ENCODE measurements around the gene SNX10. TPM values are rescaled to one million over a fixed set of nuclear protein-coding genes. Genes with fewer than 3 reads are reported as not detected.

The SNX10 gene
- total and polyA plus RNA-seq, 2 experiments from 2014 or later: 0.60 to 1.5 TPM

GRCh38 chr7:26370011-26370410 is 78.3 kb downstream of the SNX10 start:
- no peak overlapping the region for H2AFZ ChIP-seq
- in situ Hi-C loops (cut with MboI): loop anchor here (10.0 kb wide), 1 partner anchor 785 kb away; the partner anchor contains the start of genes HOXA3 and HOXA7
- no peaks in the 10 kb centered on the region for H3K9me3 ChIP-seq (ENCODE audit: low read depth)
- H3K4me2 ChIP-seq (ENCODE audit: unreplicated experiment): no peak overlapping the region
- no peak overlapping the region for H3K9ac ChIP-seq
- WGBS, 2 experiments (ENCODE audit: low coverage in 1 of 2, low lambda C conversion rate in 2 of 2, missing lambda C conversion rate in 2 of 2): 75% methylated on average over 5 of the region's 5 CpGs
- H3K36me3 ChIP-seq (ENCODE audit: low read depth): no peaks in the 10 kb centered on the region
- H3K9me2 ChIP-seq (ENCODE audit: insufficient read depth): no peaks in the 10 kb centered on the region
- no peaks in the 10 kb centered on the region for H3K79me2 ChIP-seq (ENCODE audit: insufficient read depth)
- no peak overlapping the region for H3K4me3 ChIP-seq
- H3K27me3 ChIP-seq (replicated peaks; ENCODE audit: insufficient read depth): peaks cover 50% of the 10 kb centered on the region
- no peaks in the 10 kb centered on the region for H3F3A ChIP-seq (ENCODE audit: insufficient read depth)
- no peak for TF ChIP-seq EZH2phosphoT487 (IDR thresholded peaks at IDR 0.05; ENCODE audit: insufficient read depth, low read depth)
- no peak for TF ChIP-seq EZH2 (IDR thresholded peaks at IDR 0.05; ENCODE audit: insufficient read depth, poor library complexity, severe bottlenecking)
- no peak overlapping the region for H3K27ac ChIP-seq
- H3K4me1 ChIP-seq (ENCODE audit: insufficient read depth): no peaks in the 10 kb centered on the region
- DNase-seq: no peak
- no peaks in the 10 kb centered on the region for H4K20me1 ChIP-seq (ENCODE audit: insufficient read depth)

GRCh38 chr7:26372249-26372648 is 80.6 kb downstream of the SNX10 start:
- Histone ChIP-seq H3K4me2 (ENCODE audit: unreplicated experiment) (no peak overlapping the region), H3K36me3 (ENCODE audit: low read depth) (no peaks in the 10 kb centered on the region), H4K20me1 (ENCODE audit: insufficient read depth) (no peaks in the 10 kb centered on the region), H3K9ac (no peak overlapping the region), H3K9me2 (ENCODE audit: insufficient read depth) (no peaks in the 10 kb centered on the region), H2AFZ (no peak overlapping the region), H3K4me3 (no peak overlapping the region), H3K79me2 (ENCODE audit: insufficient read depth) (no peaks in the 10 kb centered on the region), H3K4me1 (ENCODE audit: insufficient read depth) (no peaks in the 10 kb centered on the region), H3F3A (ENCODE audit: insufficient read depth) (no peaks in the 10 kb centered on the region), H3K27me3 (replicated peaks; ENCODE audit: insufficient read depth) (peaks cover 68% of the 10 kb centered on the region), H3K9me3 (ENCODE audit: low read depth) (no peaks in the 10 kb centered on the region), H3K27ac (no peak overlapping the region)
- 78 to 82% methylated on average over 3 of the region's 3 CpGs for WGBS, 2 experiments (ENCODE audit: low coverage in 1 of 2, low lambda C conversion rate in 2 of 2, missing lambda C conversion rate in 2 of 2)
- DNase-seq: no peak
- in situ Hi-C loops (cut with MboI): loop anchor here (10.0 kb wide), 1 partner anchor 783 kb away; the partner anchor contains the start of genes HOXA3 and HOXA7
- TF ChIP-seq EZH2 (IDR thresholded peaks at IDR 0.05; ENCODE audit: insufficient read depth, poor library complexity, severe bottlenecking) (peak; percentile 53), EZH2phosphoT487 (IDR thresholded peaks at IDR 0.05; ENCODE audit: insufficient read depth, low read depth) (no peak)

- Histone ChIP-seq H3K36me3 (ENCODE audit: low read depth) (no peaks in the 10 kb centered on the region), H3K9ac (no peak overlapping the region), H3K4me1 (ENCODE audit: insufficient read depth) (no peaks in the 10 kb centered on the region), H3K4me2 (ENCODE audit: unreplicated experiment) (no peak overlapping the region), H3K27me3 (replicated peaks; ENCODE audit: insufficient read depth) (peaks cover 71% of the 10 kb centered on the region), H3K27ac (no peak overlapping the region), H3K79me2 (ENCODE audit: insufficient read depth) (no peaks in the 10 kb centered on the region), H3F3A (ENCODE audit: insufficient read depth) (no peaks in the 10 kb centered on the region), H3K9me3 (ENCODE audit: low read depth) (no peaks in the 10 kb centered on the region), H2AFZ (no peak overlapping the region), H3K9me2 (ENCODE audit: insufficient read depth) (no peaks in the 10 kb centered on the region), H3K4me3 (no peak overlapping the region), H4K20me1 (ENCODE audit: insufficient read depth) (no peaks in the 10 kb centered on the region)
- in situ Hi-C loops (cut with MboI): loop anchor here (10.0 kb wide), 1 partner anchor 782 kb away; the partner anchor contains the start of genes HOXA3 and HOXA7
- DNase-seq: no peak
- whole genome bisulfite sequencing, 2 experiments (ENCODE audit: low coverage in 1 of 2, low lambda C conversion rate in 2 of 2, missing lambda C conversion rate in 2 of 2): 81 to 96% methylated on average over 2 of the region's 2 CpGs
- TF ChIP-seq EZH2 (IDR thresholded peaks at IDR 0.05; ENCODE audit: insufficient read depth, poor library complexity, severe bottlenecking): no peak
- no peak for TF ChIP-seq EZH2phosphoT487 (IDR thresholded peaks at IDR 0.05; ENCODE audit: insufficient read depth, low read depth)
Measured at GRCh38 chr7:26372704-26373103, 81.0 kb downstream of the SNX10 start.

- peaks cover 92% of the 10 kb centered on the region for H3K27me3 ChIP-seq (replicated peaks; ENCODE audit: insufficient read depth)
- TF ChIP-seq EZH2phosphoT487 (IDR thresholded peaks at IDR 0.05; ENCODE audit: insufficient read depth, low read depth): no peak
- TF ChIP-seq EZH2 (IDR thresholded peaks at IDR 0.05; ENCODE audit: insufficient read depth, poor library complexity, severe bottlenecking): peak; percentile 12
- no peaks in the 10 kb centered on the region for H3K79me2 ChIP-seq (ENCODE audit: insufficient read depth)
- no peaks in the 10 kb centered on the region for H3F3A ChIP-seq (ENCODE audit: insufficient read depth)
- no peaks in the 10 kb centered on the region for H3K4me1 ChIP-seq (ENCODE audit: insufficient read depth)
- no peak for DNase-seq
- H3K9me2 ChIP-seq (ENCODE audit: insufficient read depth): no peaks in the 10 kb centered on the region
- WGBS, 2 experiments (ENCODE audit: low coverage in 1 of 2, low lambda C conversion rate in 2 of 2, missing lambda C conversion rate in 2 of 2): 74 to 78% methylated on average over 6 of the region's 6 CpGs
- no peak overlapping the region for H3K27ac ChIP-seq
- no peak overlapping the region for H3K4me3 ChIP-seq
- H2AFZ ChIP-seq: no peak overlapping the region
- H3K9me3 ChIP-seq (ENCODE audit: low read depth): no peaks in the 10 kb centered on the region
- H4K20me1 ChIP-seq (ENCODE audit: insufficient read depth): no peaks in the 10 kb centered on the region
- no peak overlapping the region for H3K9ac ChIP-seq
- in situ Hi-C loops (cut with MboI): loop anchor here (10.0 kb wide), 1 partner anchor 780 kb away; the partner anchor contains the start of genes HOXA3 and HOXA7
- no peak overlapping the region for H3K4me2 ChIP-seq (ENCODE audit: unreplicated experiment)
- no peaks in the 10 kb centered on the region for H3K36me3 ChIP-seq (ENCODE audit: low read depth)
Measured at GRCh38 chr7:26374647-26375373, 83.1 kb downstream of the SNX10 start.

Data from GM23248 (cell line).